Stimulated activated CD8-positive, alpha-beta memory T cell treated with anti-CD3 and anti-CD28 coated beads, Interleukin-7, amount 100 ng/mL, for 1 hour (primary cell): ENCODE measurements around the gene SETBP1.

Experiments used
- DNase-seq, 2 donors: peaks; one replicate each; pipeline ENCODE4 v3.0.0-alpha.2; 2020; ENCODE audit warnings: low read depth in 2 of 2

Gene SETBP1

DNA sequence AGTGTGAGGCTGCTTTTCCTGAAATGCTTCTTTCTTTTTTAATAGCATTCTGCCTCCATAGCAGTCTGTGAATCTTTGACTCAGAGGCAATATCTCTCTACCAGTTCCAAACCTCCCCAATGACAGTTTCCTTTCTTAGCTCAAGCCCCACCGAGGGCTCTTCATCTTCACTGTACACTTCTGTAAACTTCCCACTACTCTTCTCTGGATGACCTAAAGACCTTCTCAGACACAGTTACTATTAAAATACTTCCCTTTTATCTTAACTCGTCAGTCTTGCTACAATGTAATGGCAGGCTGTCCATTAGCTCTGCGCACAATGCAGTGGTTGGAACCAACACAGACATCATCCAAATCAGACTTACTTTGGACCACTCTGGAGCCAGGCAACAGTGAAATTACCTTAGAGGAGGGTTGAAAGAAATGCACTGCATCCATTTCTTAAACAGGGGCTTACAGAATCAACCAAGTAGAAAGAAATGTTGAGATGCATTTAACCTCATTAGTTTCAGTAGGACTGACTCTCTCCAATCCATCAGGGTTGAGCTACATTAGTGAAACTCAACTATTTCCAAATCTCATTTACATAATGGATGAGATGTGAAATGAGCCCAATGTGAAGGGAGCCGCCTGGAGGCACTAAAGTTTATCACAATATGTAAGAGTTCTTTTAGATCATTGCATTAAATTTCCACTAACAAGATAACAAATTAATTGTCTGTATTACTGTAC, 343.8 kb downstream of the SETBP1 start:
- no peak for DNase-seq

DNA sequence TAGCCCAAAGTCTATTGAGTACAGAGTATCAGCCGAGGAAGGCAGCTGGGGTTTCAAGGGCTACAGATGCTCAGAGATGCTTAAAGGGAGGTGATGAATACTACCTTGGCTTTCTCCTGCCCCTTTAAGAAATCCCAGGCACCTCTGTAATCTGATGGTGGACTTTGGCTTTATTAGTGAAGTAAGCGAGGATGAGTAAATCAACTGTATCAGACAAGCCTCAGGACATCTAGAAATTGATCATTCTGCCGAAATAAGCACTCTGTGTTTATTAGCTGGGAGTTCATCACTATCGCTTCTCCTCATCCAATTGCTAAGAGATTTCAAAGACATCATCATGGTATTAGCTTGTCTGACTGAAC, 344.4 kb downstream of the SETBP1 start:
- no peak for DNase-seq

DNA sequence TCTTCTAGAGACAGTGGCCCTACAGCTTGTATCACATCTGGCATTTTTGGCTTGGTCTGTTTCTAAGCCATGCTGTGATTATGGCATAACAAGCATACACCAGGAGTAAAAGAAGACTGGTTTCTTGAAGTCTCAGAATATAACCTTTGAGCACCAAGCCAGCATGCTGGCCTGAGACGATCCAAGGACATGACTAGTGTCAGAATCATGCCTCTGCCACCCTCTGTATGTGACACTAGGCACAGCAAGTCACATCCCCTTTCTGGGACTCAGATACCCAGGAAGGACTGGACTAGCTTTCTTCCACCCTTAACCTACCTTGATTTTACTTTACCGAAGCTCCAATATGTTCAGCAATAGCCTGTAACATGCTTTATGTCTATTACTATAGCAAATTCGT, 345.5 kb downstream of the SETBP1 start:
- no peak for DNase-seq

DNA sequence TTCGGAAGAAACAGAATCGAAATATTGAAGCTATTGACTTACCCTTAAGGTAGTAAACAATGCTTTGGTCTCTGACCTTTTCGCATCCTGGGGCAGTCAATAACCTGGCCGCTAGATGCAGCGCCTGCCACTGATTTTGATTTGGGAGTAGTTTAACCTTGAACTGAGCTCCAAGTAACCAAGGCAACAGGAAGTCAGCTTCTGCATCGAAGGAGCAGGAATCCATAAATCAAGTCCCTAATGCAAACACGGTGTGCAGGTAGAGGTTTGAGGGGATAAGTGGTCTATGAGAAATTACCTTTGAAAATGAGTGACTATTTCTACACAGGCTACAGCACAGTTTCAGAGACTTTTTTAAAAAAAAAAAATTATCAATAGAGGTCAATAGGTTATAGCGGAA, 353.5 kb downstream of the SETBP1 start:
- DNase-seq, result no peak

DNA sequence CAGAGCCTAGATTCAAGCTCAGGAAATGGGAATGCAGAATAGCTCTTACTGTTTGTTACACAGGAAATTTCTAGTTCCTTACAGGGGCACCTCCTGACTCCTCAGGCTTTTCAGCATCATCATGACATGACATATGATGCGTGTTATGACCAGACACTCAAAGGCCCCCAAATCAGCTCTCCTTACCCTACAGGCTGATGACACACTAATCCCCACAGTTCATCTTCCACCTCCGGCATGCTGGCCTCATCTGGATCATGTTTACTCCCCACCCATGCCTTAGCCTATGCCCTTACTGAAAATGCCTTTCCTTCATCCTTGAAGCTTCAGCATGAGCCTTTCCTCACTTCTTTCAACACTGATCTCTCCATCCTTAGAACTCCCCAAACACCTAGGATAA, 356.9 kb downstream of the SETBP1 start:
- no peak for DNase-seq

DNA sequence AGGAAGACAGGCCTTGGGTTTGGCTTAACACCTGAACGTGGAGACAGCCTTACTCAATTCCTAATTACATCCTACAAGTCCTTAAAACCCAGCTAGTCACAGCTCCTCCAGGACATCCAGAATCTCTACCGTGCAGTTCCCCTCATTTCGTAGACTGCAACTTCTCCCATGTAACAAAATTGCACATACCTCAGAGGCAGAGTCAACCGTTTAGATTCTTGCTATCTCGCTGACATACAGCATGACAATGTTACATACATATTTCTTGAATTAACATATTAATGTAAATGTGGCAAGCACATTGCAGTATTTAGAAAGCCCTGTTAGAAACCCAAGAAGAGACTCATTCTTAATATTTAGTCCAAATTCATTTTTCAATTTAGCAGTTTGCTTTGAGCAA, 358.7 kb downstream of the SETBP1 start:
- no peak for DNase-seq

DNA sequence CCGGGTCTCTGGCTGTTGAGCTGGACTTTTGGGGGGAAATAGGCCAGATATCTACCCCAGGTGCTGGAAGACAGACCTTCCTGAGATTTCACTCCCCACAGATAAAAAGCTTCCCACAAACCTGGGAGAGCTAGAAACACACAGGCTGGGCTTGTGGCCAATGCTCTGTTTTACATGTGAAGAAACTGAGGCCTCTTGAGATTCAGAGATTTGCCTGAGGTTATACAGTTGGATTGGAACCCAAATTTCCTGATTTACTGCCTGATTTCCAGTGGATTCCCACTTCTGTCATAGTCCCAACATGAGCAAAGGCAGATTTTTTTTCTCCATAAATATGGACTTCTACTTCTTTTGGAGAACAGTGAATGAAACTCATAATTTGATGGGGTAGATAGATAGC, 360.2 kb downstream of the SETBP1 start:
- no peak for DNase-seq

DNA sequence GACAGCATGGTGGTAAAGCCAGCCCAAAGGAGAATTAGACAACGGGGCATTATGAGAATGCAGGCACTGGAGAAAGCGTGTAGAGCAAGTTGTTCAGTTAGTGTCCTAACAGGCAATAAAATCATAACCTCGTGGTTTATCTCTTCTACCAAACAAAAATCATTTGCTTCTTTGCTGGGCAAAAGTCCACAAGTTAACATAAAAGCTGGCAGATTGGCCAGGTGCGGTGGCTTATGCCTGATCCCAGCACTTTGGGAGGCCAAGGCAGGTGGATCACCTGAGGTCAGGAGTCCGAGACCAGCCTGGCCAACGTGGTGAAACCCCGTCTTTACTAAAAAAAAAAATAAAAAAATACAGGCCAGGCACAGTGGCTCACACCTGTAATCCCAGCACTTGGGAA, 364.1 kb downstream of the SETBP1 start:
- no peak for DNase-seq

DNA sequence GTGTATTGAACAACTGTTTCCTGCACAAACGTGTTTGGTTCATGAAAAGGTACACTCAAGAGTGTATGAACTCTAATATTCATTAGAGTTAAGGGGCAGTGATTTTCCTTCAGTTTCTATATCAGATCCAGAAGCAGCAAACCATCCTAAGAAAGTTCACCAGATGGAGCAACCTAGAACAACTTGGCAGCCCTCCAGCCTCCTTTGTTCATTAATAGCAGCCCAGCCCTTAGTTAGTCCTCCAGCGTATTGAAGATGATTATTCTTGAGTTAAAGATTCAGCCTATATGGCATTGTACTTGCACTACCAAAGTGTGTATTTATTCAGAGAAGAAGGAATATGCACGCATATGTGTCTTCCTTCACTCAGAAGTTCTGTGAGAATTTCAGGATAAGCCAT, 365.5 kb downstream of the SETBP1 start:
- no peak for DNase-seq

DNA sequence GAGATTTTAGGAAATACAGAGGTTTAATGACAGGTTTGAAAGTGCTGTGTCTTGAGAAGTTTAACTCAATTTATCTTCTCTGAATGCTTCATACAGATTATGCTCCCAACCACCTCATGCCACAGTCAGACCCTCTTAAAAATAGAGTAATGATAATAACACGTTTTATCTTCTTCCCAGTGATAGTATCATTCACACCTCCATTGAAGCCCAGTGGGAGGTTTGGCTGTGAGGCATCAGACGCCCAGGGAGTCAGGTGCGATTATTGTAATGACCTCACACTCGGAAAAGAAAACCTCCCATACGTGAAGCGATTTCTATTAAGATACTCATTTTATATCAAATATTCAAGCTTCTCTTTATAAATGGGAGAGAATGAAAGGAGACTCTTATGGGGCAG, 366.3 kb downstream of the SETBP1 start:
- no peak for DNase-seq

DNA sequence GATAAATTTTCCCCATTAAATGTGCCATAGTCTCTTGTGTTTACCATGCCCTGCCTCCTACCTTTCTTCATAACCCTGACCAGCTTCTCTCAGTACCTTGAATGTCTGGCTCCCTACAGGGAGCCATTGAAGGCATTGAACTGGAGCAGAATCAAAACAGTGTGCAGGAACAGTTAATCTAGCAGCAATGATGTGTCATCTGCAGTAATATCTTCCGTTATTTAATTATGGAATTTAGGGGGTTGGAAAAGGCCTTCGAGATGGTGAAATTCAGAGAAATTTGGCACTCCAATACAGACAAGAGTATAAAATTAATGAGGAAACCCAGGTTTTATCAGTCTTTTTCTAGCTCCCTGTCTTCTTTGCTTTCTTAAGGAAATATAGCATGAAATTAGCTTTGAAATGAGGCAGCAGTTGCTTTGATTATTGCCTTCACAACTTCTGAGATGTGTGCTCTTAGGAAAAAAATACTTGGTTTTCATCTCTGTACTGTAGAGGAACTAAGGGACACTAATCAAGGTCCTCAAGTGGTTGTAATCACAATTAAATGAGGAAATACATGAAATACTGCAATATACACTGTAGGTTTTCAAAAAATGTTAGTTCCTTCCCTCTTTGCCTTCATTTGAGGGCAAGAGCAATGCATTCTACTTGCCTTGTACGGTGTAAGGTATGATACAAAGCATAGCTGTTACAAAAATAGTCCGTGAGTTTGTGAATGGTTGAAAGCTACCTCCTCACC, 369.1 kb downstream of the SETBP1 start:
- no peak for DNase-seq

DNA sequence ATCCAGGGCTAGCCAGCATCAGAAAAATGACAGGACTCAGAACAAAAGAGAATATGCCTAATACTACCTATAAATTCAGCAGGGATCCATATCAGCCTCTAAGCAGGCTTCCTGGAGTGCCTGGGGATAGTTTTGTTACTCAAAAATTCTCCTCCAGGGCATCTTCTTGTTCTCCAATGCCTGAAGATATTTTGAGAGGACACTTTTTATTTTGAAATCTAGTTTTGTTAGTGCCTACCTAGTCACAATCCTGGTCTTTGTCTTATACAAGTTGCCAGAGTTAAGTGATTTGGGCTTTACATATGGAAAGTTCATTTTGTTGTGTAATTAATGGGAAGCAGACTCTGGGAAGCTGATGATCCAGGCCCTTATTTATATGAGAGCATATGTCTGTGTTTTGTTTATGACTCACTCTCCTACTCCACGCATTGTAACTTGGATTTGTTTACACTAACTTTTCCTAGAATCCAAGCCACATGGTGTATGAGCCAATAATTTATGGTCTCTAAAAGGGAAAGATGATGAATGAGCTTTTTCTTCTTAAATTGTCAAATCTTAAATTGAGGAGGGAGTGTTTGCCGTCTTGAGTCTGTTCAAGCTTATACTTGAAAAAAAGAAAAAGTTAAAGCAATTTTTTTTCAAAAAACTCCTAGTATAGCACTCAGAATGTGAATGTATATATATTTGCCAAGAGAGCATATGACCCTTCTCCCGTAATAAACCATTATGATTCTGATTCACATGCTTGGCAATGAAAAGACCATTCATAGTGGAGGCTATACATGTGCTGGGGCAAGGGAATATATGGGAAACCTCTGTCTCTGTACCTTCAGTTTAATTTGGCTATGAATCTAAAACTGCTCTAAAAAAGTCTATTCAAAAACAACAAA, 370.3 kb downstream of the SETBP1 start:
- DNase-seq, result no peak

DNA sequence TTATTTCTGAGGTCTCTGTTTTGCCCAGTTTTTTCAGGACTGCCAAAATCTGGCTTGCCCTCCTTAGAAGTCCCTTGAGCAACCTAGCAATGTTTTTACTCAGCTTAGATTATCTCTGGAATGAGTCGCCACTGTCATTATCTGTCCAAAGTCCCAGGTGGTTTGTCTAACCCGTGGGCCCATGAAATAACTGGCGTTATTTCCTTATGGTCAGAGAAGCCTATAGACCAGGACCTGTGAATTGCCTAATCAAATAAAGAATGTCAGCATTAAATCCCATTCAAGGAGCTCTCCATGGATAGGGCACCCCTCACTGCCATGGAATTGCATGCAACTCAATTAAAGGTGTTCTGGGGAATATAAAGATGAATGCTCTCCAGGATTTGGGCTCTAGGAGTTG, 373.9 kb downstream of the SETBP1 start:
- no peak for DNase-seq

DNA sequence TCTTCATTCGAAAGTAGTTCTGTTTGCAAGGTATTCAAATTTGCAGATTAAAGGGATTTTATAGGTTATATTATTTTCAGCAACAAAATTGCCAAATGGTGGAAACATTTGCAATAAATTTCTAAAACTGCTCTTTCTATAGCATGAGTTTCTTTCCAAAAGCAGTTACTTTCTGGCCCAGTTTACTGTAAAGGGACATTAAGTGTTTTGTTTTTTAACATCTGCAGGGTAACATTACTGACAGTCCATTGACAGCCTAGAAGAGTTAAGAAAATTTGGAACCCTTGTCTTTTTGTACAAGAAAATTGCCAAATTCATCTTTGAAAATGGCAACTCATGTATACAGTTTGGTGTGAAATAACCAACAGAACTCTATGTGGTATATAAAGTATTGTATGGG, 375.1 kb downstream of the SETBP1 start:
- DNase-seq, result no peak

DNA sequence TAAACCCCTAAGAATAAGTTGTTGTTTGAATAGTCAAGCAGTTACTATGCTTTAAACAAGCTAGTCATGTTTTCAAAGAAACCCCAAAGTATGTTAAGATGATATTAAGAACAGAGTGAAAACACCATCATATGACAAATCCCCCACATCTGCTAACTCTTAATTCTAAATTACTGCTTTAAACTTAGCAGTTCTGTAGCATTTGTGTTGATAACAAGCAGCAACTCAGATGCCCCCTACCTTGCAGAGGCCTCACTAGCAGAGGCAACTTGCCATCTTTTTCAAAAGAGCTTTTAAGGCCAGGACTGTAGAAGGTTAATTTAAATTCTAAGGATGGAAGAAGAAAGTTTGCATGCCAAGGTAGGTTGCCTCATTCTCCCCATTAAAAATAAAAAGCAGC, 376.2 kb downstream of the SETBP1 start:
- DNase-seq, result no peak

DNA sequence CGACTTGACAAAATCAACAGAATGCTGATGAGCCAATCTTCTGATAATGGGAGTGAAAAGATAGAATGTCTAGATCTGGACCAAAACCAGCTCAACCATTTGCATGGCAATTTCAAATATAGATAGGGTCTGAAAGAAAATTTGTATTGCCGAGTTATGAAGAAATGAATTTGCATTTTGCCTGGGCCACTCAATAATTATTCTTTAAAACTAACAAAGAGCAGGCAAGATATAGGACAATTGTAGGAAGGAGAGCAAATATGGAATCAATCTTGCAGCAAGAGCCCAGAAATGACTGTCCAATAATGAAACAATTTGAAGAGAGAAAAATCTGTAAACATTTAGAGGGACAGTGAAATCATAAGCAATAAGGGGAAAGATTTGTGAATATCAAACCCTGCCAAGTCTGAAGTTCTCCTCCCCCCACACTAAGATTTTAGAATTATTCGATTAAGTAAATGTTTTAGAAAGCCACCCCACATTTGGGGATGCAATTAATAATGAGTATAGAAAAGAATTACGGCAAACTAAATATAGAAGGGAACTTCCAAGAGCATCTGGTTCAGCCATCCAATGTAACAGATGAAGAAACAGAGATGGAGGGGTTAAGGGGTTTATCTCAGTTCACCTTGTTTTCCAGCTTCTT, 377.4 kb downstream of the SETBP1 start:
- no peak for DNase-seq

DNA sequence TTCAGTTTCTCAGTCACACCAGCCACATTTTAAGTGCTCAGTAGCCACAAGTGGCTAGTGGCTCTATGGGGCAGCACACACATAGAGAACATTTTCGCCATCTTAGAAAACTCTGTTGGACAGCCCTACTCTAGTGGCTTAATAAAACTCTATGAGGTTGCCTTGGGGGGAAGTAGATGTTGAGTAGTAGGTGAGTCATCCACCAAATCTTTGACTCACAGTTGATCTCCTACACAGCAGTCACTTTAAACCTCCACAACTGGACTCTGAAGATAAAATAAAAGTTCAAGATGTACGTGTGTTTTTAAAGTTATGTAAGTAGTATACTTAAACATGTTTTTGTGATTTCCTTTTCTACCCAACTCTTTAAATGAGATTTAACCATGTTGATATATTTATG, 379.0 kb downstream of the SETBP1 start:
- no peak for DNase-seq

DNA sequence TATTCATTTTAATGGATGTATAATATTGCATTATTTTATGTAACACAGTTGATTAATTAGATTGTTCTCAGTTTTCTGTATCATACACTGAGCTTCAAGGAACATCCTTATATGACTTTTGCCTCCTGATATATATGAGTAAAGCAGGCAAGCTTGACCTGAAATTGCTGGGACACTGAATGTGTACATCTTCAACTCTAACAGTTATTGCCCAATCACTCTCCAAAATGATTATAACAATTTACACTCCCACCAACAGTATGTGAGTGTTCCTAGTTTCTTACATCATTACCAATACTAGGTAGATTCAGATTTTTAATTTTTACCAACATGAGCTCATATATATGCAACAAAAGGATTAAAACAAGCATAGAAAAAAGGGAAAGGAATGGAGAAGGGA, 379.4 kb downstream of the SETBP1 start:
- no peak for DNase-seq

DNA sequence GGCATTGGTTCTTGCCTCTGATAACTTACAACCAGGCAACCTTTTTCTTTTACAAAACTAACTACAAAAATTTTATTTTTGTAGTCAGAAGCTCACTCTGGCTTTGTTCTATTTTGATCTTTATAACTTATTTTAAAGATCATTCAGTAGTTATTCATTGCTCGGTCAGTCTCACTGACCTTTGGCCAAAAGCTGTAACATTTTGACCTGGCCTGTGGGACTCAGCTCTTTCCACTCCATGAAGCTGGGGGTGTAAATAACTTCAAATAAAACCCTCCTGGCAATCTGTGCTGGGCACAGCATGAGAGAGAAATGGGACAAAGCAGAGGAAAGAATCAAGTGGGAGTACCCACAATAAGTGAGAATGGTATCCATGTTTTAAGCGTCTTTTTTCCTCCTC, 380.7 kb downstream of the SETBP1 start:
- DNase-seq, result no peak

DNA sequence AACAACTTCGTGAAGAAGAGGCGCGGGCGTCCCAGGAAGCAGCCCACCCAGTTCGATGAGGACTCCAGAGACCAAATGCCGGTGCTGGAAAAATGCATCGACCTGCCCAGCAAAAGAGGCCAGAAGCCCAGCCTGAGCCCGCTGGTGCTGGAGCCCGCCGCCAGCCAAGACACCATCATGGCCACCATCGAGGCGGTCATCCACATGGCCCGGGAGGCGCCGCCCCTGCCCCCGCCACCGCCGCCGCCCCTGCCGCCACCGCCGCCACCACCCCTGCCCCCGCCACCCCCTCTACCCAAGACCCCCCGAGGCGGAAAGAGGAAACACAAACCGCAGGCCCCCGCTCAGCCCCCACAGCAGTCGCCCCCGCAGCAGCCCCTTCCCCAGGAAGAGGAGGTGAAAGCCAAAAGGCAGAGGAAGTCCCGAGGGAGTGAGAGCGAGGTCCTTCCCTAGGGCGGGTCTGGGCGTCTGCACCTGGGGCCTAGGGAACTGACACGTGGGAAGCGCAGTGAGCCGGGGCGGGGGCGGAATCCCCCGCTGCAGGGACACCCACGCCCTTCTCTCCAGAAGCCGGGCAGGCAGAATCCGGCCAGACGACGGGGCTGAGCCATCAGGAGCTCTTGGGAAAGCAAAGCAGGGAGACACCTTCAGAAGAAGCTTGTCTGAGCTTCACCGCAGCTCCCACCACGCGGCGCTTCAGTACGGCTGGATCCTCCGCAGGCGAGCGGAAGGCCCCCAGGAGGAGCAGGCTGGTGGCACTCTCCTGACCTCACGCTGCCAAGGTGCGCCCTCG, 382.8 kb downstream of the SETBP1 start:
- no peak for DNase-seq

DNA sequence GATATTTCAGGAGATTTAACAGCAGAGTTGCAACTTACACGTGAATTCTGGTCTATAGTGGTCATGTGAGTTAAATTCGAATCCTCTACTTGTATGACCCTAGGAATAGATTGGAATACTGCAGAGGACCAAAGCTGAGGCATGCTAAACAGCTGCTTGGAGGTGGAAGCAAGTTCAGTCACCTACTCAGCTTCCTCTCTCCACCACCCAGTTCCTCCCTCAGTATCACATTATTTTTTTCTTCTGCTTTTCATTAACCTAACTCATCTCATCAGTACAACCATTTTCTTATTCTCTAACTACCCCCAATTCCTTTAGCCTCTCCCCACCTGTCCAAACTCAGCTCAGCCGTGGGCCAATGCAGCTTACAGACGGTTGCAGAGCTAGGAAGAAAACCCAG, 385.5 kb downstream of the SETBP1 start:
- no peak for DNase-seq
